ENCODE data around the gene KCNK1. TPM values are rescaled to one million over a fixed set of nuclear protein-coding genes. Genes with fewer than 3 reads are reported as not detected.

KCNK1 gene
- total and polyA plus RNA-seq, 2 of the 13 experiments (the other 11 are each of a cell fraction or from before 2014, with no cell fraction given): not detected

DNA sequence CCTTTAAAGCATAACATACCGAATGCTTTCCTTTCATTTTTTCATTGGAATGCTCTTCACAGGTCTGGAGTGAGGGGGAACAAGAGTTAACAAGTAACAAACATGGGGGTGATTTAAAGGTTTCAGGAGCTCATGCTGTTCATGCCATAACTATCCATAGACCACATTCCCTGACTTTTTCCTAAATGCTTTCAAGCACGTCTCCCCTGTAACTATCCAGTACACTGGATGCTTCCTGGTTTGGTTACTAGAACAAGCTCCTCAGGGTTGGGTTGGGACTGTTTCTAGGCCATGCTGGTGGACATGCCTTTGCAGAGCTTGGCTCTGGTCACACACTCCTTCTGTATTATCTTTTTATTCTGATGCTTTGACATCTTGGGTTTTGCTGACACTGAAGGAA, 38.6 kb downstream of the KCNK1 start:
- no peak for TF ChIP-seq SMC3 (IDR thresholded peaks at IDR 0.05; ENCODE audit: low read length)
- no peak for TF ChIP-seq ZBTB25 (CRISPR knock-in tag; IDR thresholded peaks at IDR 0.05)
- TF ChIP-seq ZNF652 (CRISPR knock-in tag; IDR thresholded peaks at IDR 0.05; ENCODE audit: borderline replicate concordance, low read depth): no peak
- no peak for TF ChIP-seq ZNF720 (CRISPR knock-in tag; IDR thresholded peaks at IDR 0.05)
- no peak for TF ChIP-seq ZFP36 (IDR thresholded peaks at IDR 0.05; ENCODE audit: borderline replicate concordance, low read depth, low read length, partially characterized antibody)
- no peak for TF ChIP-seq ZNF124 (CRISPR knock-in tag; IDR thresholded peaks at IDR 0.05)
- TF ChIP-seq ZNF225 (CRISPR knock-in tag; IDR thresholded peaks at IDR 0.05): no peak
- no peak for TF ChIP-seq ZNF674 (CRISPR knock-in tag; IDR thresholded peaks at IDR 0.05; ENCODE audit: low read depth)
- no peak for TF ChIP-seq ZNF576 (CRISPR knock-in tag; IDR thresholded peaks at IDR 0.05)
- TF ChIP-seq ZFP1 (CRISPR knock-in tag; IDR thresholded peaks at IDR 0.05): no peak
- TF ChIP-seq RFXAP (CRISPR knock-in tag; IDR thresholded peaks at IDR 0.05; ENCODE audit: borderline replicate concordance): no peak
- TF ChIP-seq EED (CRISPR knock-in tag; IDR thresholded peaks at IDR 0.05): no peak
- TF ChIP-seq POGK (CRISPR knock-in tag; conservative IDR thresholded peaks at IDR 0.05): no peak
- TF ChIP-seq, protein P1, sequence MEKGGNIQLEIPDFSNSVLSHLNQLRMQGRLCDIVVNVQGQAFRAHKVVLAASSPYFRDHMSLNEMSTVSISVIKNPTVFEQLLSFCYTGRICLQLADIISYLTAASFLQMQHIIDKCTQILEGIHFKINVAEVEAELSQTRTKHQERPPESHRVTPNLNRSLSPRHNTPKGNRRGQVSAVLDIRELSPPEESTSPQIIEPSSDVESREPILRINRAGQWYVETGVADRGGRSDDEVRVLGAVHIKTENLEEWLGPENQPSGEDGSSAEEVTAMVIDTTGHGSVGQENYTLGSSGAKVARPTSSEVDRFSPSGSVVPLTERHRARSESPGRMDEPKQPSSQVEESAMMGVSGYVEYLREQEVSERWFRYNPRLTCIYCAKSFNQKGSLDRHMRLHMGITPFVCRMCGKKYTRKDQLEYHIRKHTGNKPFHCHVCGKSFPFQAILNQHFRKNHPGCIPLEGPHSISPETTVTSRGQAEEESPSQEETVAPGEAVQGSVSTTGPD (CRISPR knock-in tag; IDR thresholded peaks at IDR 0.05): no peak
- no peak for TF ChIP-seq ZNF737 (CRISPR knock-in tag; IDR thresholded peaks at IDR 0.05; ENCODE audit: borderline replicate concordance)
- TF ChIP-seq ZNF350 (CRISPR knock-in tag; IDR thresholded peaks at IDR 0.05; ENCODE audit: borderline replicate concordance, low read depth): no peak
- TF ChIP-seq ZNF10 (CRISPR knock-in tag; IDR thresholded peaks at IDR 0.05; ENCODE audit: borderline replicate concordance, low read depth): no peak
- no peak for TF ChIP-seq KLF6 (CRISPR knock-in tag; IDR thresholded peaks at IDR 0.05)
- TF ChIP-seq ZNF792 (CRISPR knock-in tag; IDR thresholded peaks at IDR 0.05): no peak
- in situ Hi-C loops (cut with HindIII; ENCODE audit: extremely low pct_ligation_motif_present, low pct_unique_long_range_greater_than_20kb): no loop called here
- FAIRE-seq (no peak), ATAC-seq (no peak), DNase-seq (ENCODE audit: low spot score) (no peak)
- CTCF ChIA-PET (ENCODE audit: low intra/inter-chr PET ratio, low total read pairs): no interaction called here
- Histone ChIP-seq H3K79me2 (ENCODE audit: insufficient read depth, low read length) (no peaks in the 10 kb centered on the region), H3K4me2 (ENCODE audit: low read depth, low read length) (no peak overlapping the region), H3K27me3 (ENCODE audit: control insufficient read depth in 1 of 2, insufficient read depth in 2 of 2, low read length in 2 of 2) (no peaks in the 10 kb centered on the region), H3K36me3 (replicated peaks in 1 of 2; ENCODE audit: control insufficient read depth in 1 of 2, insufficient read depth in 2 of 2, low read length in 2 of 2) (no peaks in the 10 kb centered on the region), H3K4me3 (replicated peaks in 1 of 3; ENCODE audit: insufficient read depth in 1 of 3, low read depth in 2 of 3, low read length in 3 of 3) (no peak overlapping the region), H3K9me3 (ENCODE audit: low read length) (no peaks in the 10 kb centered on the region), H3K9ac (ENCODE audit: insufficient read depth, low read depth, low read length) (no peak overlapping the region), H3K27ac (ENCODE audit: extremely low read length, insufficient read depth, low read length) (no peak overlapping the region), H3K4me1 (ENCODE audit: insufficient read depth, low read length) (no peaks in the 10 kb centered on the region), H4K20me1 (ENCODE audit: insufficient read depth, low read length) (no peaks in the 10 kb centered on the region), H2AFZ (ENCODE audit: low read length) (no peak overlapping the region)
- intact Hi-C loops (cut with micrococcal nuclease; ENCODE audit: unreplicated experiment): no loop called here
- 0% methylated on average over 2 of the region's 2 CpGs for WGBS (ENCODE audit: low lambda C conversion rate)
- BruUV-seq (replicated peaks): no TSS peak
- POLR2A ChIA-PET: no interaction called here
